HCT116 (cell line): ENCODE data around the gene SWAP70. TPM values are rescaled to one million over a fixed set of nuclear protein-coding genes. Genes with fewer than 3 reads are reported as not detected.

ENCODE experiments used
- ATAC-seq: fragments of 200-7000 bp; cut with Tn5 transposase; 2 replicates; pipeline ENCODE4 v1.9.1; 2020; ENCODE audit warnings: mild to moderate bottlenecking, moderate library complexity
- BruUV-seq: library from RNA; stranded (reverse); fragments of 400-500 nt; replicated peaks from 2 replicates; lab custom pipeline; 2021; lab: Mats Ljungman, UMichigan
- CTCF ChIA-PET: fragments of 300-600 bp; sonication (Branson Sonifier 250); formaldehyde crosslinking; loops from one replicate; lab custom pipeline; 2021; ENCODE audit warnings: antibody characterized with exemption; lab: Charles Lee
- POLR2A ChIA-PET: fragments of 300-600, 350-600 bp; sonication (Branson Sonifier 250); formaldehyde crosslinking; loops from one replicate; lab custom pipeline; 2021; ENCODE audit warnings: antibody characterized with exemption; lab: Charles Lee
- RAD21 ChIA-PET, 2 experiments: fragments of 300-600 bp; sonication (Branson Sonifier 250); formaldehyde crosslinking; loops; one replicate each; lab custom pipeline; 2023; ENCODE audit warnings: low total read pairs in 2 of 2; ENCODE audit not compliant: uncharacterized antibody in 2 of 2, unreplicated experiment in 2 of 2, low non-redundant PET in 1 of 2; lab: Charles Lee
- DNase-seq: peaks from one replicate; pipeline ENCODE4 v3.0.0-alpha.2; 2010; ENCODE audit warnings: low read depth, low spot score
- H2AFZ ChIP-seq: fragments of 200-600 bp; shearing (Covaris generic), sonication (generic); 2 replicates; pipeline ENCODE4 v1.6.1; 2017; ENCODE audit warnings: low read depth, mixed run types, mixed read lengths, antibody characterized with exemption, low read length; ENCODE audit not compliant: poor library complexity, severe bottlenecking
- H3K27ac ChIP-seq: 2 replicates; pipeline ENCODE4 v1.5.1; 2012; ENCODE audit warnings: low read depth, low read length
- H3K27me3 ChIP-seq: fragments of 200-600 bp; sonication (generic); 2 replicates; pipeline ENCODE4 v1.6.1; 2016; ENCODE audit warnings: mixed run types, low read length, mixed read lengths; ENCODE audit not compliant: insufficient read depth
- H3K36me3 ChIP-seq, 2 experiments: fragments of 200-500 bp in 1 of 2; fragments of 200-600 bp in 1 of 2; sonication (Bioruptor generic) in 1 of 2; sonication (generic) in 1 of 2; 2 replicates each; pipeline versions ENCODE4 v1.5.1 to v1.6.1; 2014 to 2016; ENCODE audit warnings: low read length in 2 of 2, inconsistent platforms in 1 of 2, mixed read lengths in 1 of 2, mixed run types in 1 of 2; ENCODE audit not compliant: insufficient read depth in 2 of 2, control insufficient read depth in 1 of 2
- H3K4me1 ChIP-seq, 2 experiments: fragments of 200-600 bp in 1 of 2; sonication (generic) in 1 of 2; 2 replicates each; pipeline versions ENCODE4 v1.5.1 to v1.6.1; 2012 to 2017; ENCODE audit warnings: low read length in 2 of 2, inconsistent platforms in 1 of 2, mild to moderate bottlenecking in 1 of 2, mixed read lengths in 1 of 2, mixed run types in 1 of 2, moderate library complexity in 1 of 2; ENCODE audit not compliant: insufficient read depth in 2 of 2, control insufficient read depth in 1 of 2
- H3K4me2 ChIP-seq: fragments of 200-600 bp; sonication (generic); 2 replicates; pipeline ENCODE4 v1.6.1; 2017; ENCODE audit warnings: mixed run types, low read length, mixed read lengths
- H3K4me3 ChIP-seq, 2 experiments: fragments of 200-600 bp in 1 of 2; sonication (generic) in 1 of 2; replicated peaks in 1 of 2; 2 replicates each; pipeline ENCODE4 v1.5.1; 2011 to 2016; ENCODE audit warnings: low read length in 2 of 2, control low read depth in 1 of 2, low read depth in 1 of 2, mild to moderate bottlenecking in 1 of 2, mixed read lengths in 1 of 2, mixed run types in 1 of 2
- H3K79me2 ChIP-seq: fragments of 200-600 bp; sonication (generic); 2 replicates; pipeline ENCODE4 v1.6.1; 2017; ENCODE audit warnings: mild to moderate bottlenecking, mixed run types, low read length, moderate library complexity, mixed read lengths; ENCODE audit not compliant: insufficient read depth
- H3K9ac ChIP-seq: fragments of 200-600 bp; sonication (generic); 2 replicates; pipeline ENCODE4 v1.6.1; 2016; ENCODE audit warnings: low read length, mixed read lengths
- H3K9me2 ChIP-seq: fragments of 200-600 bp; sonication (generic), shearing (Covaris generic); 2 replicates; pipeline ENCODE4 v1.6.1; 2017; ENCODE audit warnings: mixed run types, mild to moderate bottlenecking, moderate library complexity; ENCODE audit not compliant: insufficient read depth
- H3K9me3 ChIP-seq, 2 experiments: fragments of 200-500 bp in 1 of 2; fragments of 200-600 bp in 1 of 2; sonication (Bioruptor generic) in 1 of 2; sonication (generic) in 1 of 2; 2 replicates each; pipeline ENCODE4 v1.6.1; 2014 to 2017; ENCODE audit warnings: low read length in 2 of 2, mixed read lengths in 2 of 2, inconsistent platforms in 1 of 2, low read depth in 1 of 2, mild to moderate bottlenecking in 1 of 2, mixed run types in 1 of 2, moderate library complexity in 1 of 2; ENCODE audit not compliant: control insufficient read depth in 1 of 2, insufficient read depth in 1 of 2
- H4K20me1 ChIP-seq: fragments of 200-600 bp; sonication (generic), shearing (Covaris generic); 2 replicates; pipeline ENCODE4 v1.6.1; 2017; ENCODE audit warnings: mixed run types, mild to moderate bottlenecking, moderate library complexity; ENCODE audit not compliant: insufficient read depth
- CBX3 ChIP-seq: IDR thresholded peaks from 2 replicates; pipeline ENCODE4 v1.6.1; 2012; ENCODE audit warnings: low read depth
- CEBPB ChIP-seq: IDR thresholded peaks from 2 replicates; pipeline ENCODE4 v1.6.1; 2012; ENCODE audit warnings: low read depth
- EGR1 ChIP-seq: IDR thresholded peaks from 2 replicates; pipeline ENCODE4 v1.6.1; 2012; ENCODE audit warnings: low read depth
- EZH2phosphoT487 ChIP-seq: fragments of 200-600 bp; IDR thresholded peaks from 2 replicates; pipeline ENCODE4 v1.6.1; 2018; ENCODE audit warnings: antibody characterized with exemption, borderline replicate concordance
- FOSL1 ChIP-seq: IDR thresholded peaks from 2 replicates; pipeline ENCODE4 v1.6.1; 2012; ENCODE audit warnings: low read depth
- POLR2A ChIP-seq: IDR thresholded peaks from 2 replicates; pipeline ENCODE4 v1.7.0; 2011; ENCODE audit warnings: borderline replicate concordance; ENCODE audit not compliant: insufficient read depth, insufficient read length; ENCODE audit errors: extremely low read depth
- SIN3A ChIP-seq: IDR thresholded peaks from 2 replicates; pipeline ENCODE4 v1.6.1; 2012; ENCODE audit warnings: low read depth
- SP1 ChIP-seq: IDR thresholded peaks from 2 replicates; pipeline ENCODE4 v1.6.1; 2012; ENCODE audit warnings: low read depth
- SRF ChIP-seq: IDR thresholded peaks from 2 replicates; pipeline ENCODE4 v1.6.1; 2012; ENCODE audit warnings: low read depth
- YY1 ChIP-seq: IDR thresholded peaks from 2 replicates; pipeline ENCODE4 v1.6.1; 2011; ENCODE audit warnings: low read length, low read depth, moderate library complexity, mild to moderate bottlenecking; ENCODE audit not compliant: insufficient replicate concordance; ENCODE audit errors: extremely low read depth
- ZFX ChIP-seq: fragments of 450-650 bp; IDR thresholded peaks from 2 replicates; pipeline ENCODE4 v1.6.1; 2017
- intact Hi-C: fragments of 100-400 bp; cut with micrococcal nuclease; formaldehyde crosslinking; loops from 2 replicates; pipeline ENCODE4 v1.10.0; 2022
- total RNA-seq: library from RNA; stranded (reverse); gene quantifications from one replicate; pipeline ENCODE4 v1.2.1, GENCODE V29; 2021; ENCODE audit not compliant: unreplicated experiment
- TF ChIP-seq, protein P1 (sequence below): IDR thresholded peaks from 2 replicates; pipeline ENCODE4 v1.6.1; 2012
- TF ChIP-seq, protein P2 (sequence below): IDR thresholded peaks from 2 replicates; pipeline ENCODE4 v1.6.1; 2012; ENCODE audit warnings: low read depth
- TF ChIP-seq, protein P3 (sequence below), 3 experiments: fragments of 200-600 bp in 1 of 3; sonication (generic) in 1 of 3; IDR thresholded peaks in 2 of 3; conservative IDR thresholded peaks in 1 of 3; 2 replicates each; pipeline ENCODE4 v1.5.1; 2012 to 2017; ENCODE audit warnings: low read depth in 2 of 3, low read length in 2 of 3, antibody characterized with exemption in 1 of 3, borderline replicate concordance in 1 of 3, control low read depth in 1 of 3, mild to moderate bottlenecking in 1 of 3, mixed read lengths in 1 of 3, mixed run types in 1 of 3, moderate library complexity in 1 of 3; ENCODE audit not compliant: insufficient read depth in 1 of 3
- TF ChIP-seq, protein P4 (sequence below): IDR thresholded peaks from 2 replicates; pipeline ENCODE4 v1.6.1; 2012

SWAP70 gene
- total RNA-seq, 1 experiment from 2014 or later: 20.6 TPM

DNA sequence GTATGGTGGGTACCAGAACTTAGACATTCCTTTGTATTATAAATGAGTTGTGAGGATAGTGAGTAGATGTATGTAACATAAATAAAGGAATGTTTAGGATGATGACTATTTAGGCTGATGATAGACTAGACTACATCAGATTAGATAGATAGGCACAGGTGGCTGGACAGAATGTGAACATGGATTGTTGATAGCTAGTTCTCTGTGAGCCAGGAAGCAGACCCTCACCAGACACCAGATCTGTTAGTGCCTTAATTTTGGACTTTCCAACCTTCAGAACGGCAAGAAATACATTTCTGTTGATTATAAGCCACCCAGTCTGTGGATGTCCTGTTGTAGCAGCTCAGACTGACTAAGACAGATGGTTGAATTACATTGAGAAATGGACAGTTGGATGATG is 99.4 kb downstream of the SWAP70 start:
- ChIA-PET RAD21 (no interaction called here), POLR2A (no interaction called here), CTCF (no interaction called here)
- Histone ChIP-seq H3K9me2 (no peaks in the 10 kb centered on the region), H4K20me1 (no peaks in the 10 kb centered on the region), H3K4me3 (no peak overlapping the region), H3K27me3 (no peaks in the 10 kb centered on the region), H2AFZ (no peak overlapping the region), H3K4me2 (no peak overlapping the region), H3K9me3 (no peaks in the 10 kb centered on the region), H3K27ac (no peak overlapping the region), H3K79me2 (peaks cover 10% of the 10 kb centered on the region; the same call in 1 of the 2 replicates), H3K36me3 (no peaks in the 10 kb centered on the region), H3K9ac (no peak overlapping the region), H3K4me1 (peaks cover 23 to 34% of the 10 kb centered on the region in 2 experiments)
- ATAC-seq (no peak), DNase-seq (no peak)
- BruUV-seq: no TSS peak
- intact Hi-C loops: no loop called here
- no peak for TF ChIP-seq YY1
- TF ChIP-seq, protein P1, sequence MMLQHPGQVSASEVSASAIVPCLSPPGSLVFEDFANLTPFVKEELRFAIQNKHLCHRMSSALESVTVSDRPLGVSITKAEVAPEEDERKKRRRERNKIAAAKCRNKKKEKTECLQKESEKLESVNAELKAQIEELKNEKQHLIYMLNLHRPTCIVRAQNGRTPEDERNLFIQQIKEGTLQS: no peak

DNA sequence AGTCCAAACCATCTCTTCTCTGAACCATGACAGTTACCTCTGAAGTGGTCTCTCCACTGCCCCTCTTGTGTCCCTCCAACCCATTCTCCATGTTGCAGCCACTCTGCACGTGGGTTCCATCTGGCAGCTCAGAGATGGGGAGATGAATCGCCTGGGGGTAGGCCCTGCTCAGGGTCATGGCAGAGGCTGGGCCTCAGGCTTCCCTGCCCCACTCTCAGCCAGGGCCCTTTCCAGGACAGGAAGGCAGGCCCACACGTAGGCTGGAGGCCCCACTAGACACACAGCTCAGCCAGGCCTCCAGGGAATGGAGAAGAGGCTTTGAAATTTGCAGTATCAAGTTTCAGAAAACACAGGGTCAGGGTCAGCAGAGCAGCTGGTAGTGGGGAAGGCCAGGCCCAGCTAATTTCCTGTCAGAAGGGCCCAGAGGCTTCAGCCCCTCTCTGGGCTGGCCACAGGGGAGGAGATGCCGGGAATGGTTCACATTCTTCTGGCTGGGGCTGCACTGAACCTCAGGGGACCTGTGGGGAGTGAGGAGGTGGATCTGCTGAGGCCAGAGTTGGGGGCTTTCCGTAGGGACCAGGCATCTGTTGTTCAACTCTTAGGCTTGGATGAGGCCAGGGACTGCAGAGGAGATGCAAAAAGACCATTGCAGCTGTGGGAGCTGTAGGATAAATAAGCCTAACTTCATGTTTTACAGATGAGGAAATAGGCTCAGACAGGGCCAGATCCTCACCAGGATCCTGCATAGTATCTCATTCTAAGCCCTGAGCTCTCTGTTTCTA is 101.6 kb downstream of the SWAP70 start:
- no peak for DNase-seq
- Histone ChIP-seq H3K27ac (no peak overlapping the region), H3K9ac (no peak overlapping the region), H3K27me3 (no peaks in the 10 kb centered on the region), H3K79me2 (0 out of 2 replicates have a peak, but pooled peaks cover 5% of the 10 kb centered on the region), H3K4me2 (peak overlapping the region; percentile 23), H2AFZ (no peak overlapping the region), H3K9me3 (no peaks in the 10 kb centered on the region), H3K36me3 (no peaks in the 10 kb centered on the region), H3K4me3 (no peak overlapping the region), H3K9me2 (no peaks in the 10 kb centered on the region), H4K20me1 (no peaks in the 10 kb centered on the region), H3K4me1 (peaks cover 12 to 14% of the 10 kb centered on the region in 2 experiments)
- CTCF ChIA-PET: interaction anchor here (1.6 kb wide), 1 partner anchor 207 kb away, joined by 4 read pairs; no protein-coding TSS in a partner anchor
- no TSS peak for BruUV-seq
- intact Hi-C loops: no loop called here
- RAD21 ChIA-PET: interaction anchor here in 1 of 2 experiments (1.0 kb wide), 1 partner anchor 539 kb away, joined by 3 read pairs; the partner anchor contains the start of gene ADM
- ATAC-seq: no peak
- POLR2A ChIA-PET: no interaction called here
- TF ChIP-seq, protein P2, sequence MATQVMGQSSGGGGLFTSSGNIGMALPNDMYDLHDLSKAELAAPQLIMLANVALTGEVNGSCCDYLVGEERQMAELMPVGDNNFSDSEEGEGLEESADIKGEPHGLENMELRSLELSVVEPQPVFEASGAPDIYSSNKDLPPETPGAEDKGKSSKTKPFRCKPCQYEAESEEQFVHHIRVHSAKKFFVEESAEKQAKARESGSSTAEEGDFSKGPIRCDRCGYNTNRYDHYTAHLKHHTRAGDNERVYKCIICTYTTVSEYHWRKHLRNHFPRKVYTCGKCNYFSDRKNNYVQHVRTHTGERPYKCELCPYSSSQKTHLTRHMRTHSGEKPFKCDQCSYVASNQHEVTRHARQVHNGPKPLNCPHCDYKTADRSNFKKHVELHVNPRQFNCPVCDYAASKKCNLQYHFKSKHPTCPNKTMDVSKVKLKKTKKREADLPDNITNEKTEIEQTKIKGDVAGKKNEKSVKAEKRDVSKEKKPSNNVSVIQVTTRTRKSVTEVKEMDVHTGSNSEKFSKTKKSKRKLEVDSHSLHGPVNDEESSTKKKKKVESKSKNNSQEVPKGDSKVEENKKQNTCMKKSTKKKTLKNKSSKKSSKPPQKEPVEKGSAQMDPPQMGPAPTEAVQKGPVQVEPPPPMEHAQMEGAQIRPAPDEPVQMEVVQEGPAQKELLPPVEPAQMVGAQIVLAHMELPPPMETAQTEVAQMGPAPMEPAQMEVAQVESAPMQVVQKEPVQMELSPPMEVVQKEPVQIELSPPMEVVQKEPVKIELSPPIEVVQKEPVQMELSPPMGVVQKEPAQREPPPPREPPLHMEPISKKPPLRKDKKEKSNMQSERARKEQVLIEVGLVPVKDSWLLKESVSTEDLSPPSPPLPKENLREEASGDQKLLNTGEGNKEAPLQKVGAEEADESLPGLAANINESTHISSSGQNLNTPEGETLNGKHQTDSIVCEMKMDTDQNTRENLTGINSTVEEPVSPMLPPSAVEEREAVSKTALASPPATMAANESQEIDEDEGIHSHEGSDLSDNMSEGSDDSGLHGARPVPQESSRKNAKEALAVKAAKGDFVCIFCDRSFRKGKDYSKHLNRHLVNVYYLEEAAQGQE: no peak
- TF ChIP-seq CEBPB: no peak
- no peak for TF ChIP-seq EGR1
- TF ChIP-seq ZFX: no peak
- no peak for TF ChIP-seq POLR2A
- TF ChIP-seq FOSL1: no peak
- TF ChIP-seq SP1: no peak
- TF ChIP-seq SIN3A: no peak
- no peak for TF ChIP-seq EZH2phosphoT487
- no peak for TF ChIP-seq CBX3
- no peak for TF ChIP-seq SRF
- TF ChIP-seq, protein P3, sequence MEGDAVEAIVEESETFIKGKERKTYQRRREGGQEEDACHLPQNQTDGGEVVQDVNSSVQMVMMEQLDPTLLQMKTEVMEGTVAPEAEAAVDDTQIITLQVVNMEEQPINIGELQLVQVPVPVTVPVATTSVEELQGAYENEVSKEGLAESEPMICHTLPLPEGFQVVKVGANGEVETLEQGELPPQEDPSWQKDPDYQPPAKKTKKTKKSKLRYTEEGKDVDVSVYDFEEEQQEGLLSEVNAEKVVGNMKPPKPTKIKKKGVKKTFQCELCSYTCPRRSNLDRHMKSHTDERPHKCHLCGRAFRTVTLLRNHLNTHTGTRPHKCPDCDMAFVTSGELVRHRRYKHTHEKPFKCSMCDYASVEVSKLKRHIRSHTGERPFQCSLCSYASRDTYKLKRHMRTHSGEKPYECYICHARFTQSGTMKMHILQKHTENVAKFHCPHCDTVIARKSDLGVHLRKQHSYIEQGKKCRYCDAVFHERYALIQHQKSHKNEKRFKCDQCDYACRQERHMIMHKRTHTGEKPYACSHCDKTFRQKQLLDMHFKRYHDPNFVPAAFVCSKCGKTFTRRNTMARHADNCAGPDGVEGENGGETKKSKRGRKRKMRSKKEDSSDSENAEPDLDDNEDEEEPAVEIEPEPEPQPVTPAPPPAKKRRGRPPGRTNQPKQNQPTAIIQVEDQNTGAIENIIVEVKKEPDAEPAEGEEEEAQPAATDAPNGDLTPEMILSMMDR (IDR thresholded peaks at IDR 0.05 in 2 of 3, conservative IDR thresholded peaks at IDR 0.05 in 1 of 3; ENCODE audit: borderline replicate concordance in 1 of 3, insufficient read depth in 1 of 3, low read depth in 2 of 3, low read length in 2 of 3): no peak
- TF ChIP-seq, protein P4, sequence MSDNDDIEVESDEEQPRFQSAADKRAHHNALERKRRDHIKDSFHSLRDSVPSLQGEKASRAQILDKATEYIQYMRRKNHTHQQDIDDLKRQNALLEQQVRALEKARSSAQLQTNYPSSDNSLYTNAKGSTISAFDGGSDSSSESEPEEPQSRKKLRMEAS: no peak
